ENCODE data around the gene APBB2.
"Not testable (repeated sequence)": the region's sequence is repeated elsewhere in the genome, so short reads cannot be mapped to it uniquely, and the experiment has no call there.

The APBB2 gene

DNA sequence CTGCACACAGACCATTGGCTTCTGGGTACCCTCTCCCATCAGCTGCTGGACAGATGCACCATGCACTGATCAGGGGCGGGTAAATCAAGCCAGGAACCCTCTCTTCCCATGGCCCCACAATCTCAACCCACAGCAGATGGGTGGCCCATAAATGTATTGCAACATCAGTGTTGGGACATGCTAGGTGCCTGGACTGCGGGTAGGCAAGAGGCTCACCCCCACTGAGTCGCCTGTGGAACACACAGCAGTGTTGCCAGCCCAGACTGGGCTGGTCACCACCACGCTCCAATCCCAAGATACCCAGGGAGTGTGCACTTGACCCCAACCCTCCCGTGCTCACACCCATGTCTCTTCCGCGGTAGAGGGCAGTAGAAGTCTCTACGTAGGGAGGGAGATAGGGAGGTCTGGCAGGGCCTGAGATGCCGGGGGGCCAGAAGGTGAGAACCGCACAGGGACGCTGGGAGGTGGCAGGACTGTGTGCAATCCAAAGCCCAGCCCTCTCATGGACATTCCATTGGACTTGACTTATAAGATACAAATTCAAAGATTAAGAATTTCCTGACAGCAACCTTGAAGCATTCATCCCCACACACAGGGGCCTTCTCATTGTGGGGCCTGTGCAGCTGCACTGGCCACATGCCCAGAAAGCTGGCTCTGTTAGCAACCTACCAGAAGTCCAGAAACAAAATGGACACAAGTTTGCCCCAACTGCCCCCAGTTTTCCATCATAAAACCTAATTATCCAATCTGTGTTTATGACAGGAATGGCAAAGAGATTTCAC lies 280.9 kb downstream of the APBB2 start:
- no peak overlapping the region for H2AFZ ChIP-seq (ENCODE audit: low read length, unreplicated experiment)
- H3K79me2 ChIP-seq (ENCODE audit: control insufficient read depth, insufficient read depth, low read length, unreplicated experiment) = no peaks in the 10 kb centered on the region
- H3K4me3 ChIP-seq (ENCODE audit: low read depth, low read length) = no peak overlapping the region
- no peak overlapping the region for H3K27ac ChIP-seq (ENCODE audit: low read depth, low read length)
- H3K36me3 ChIP-seq (ENCODE audit: insufficient read depth, low read length) = no peaks in the 10 kb centered on the region; the same call in 1 of the 2 replicates
- no peaks in the 10 kb centered on the region for H3K4me1 ChIP-seq (ENCODE audit: control insufficient read depth, insufficient read depth, low read length, unreplicated experiment)
- H3K27me3 ChIP-seq (ENCODE audit: insufficient read depth, low read length) = no peaks in the 10 kb centered on the region

DNA sequence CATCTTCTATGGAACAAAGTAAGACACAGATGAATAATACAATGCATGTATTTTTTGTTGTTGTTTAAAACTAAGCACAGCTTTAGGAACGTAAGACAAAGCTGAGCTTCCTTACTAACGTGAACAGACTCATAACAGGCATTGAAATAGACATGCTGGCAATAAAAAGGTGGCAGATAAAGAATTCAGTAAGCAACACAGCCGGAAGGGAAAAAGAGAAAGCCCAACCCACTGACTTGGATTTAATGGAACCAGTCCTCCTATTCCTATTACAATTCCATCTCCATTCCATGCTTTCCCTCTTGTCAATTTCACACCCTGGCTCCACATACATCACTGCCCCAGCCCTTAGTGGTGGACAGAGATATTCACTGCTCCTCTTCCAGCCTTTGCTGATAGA lies 282.5 kb downstream of the APBB2 start:
- Histone ChIP-seq H2AFZ (ENCODE audit: low read length, unreplicated experiment) (no peak overlapping the region), H3K36me3 (ENCODE audit: insufficient read depth, low read length) (no peaks in the 10 kb centered on the region; the same call in 1 of the 2 replicates), H3K4me3 (ENCODE audit: low read depth, low read length) (no peak overlapping the region), H3K27ac (ENCODE audit: low read depth, low read length) (no peak overlapping the region), H3K4me1 (ENCODE audit: control insufficient read depth, insufficient read depth, low read length, unreplicated experiment) (no peaks in the 10 kb centered on the region), H3K79me2 (ENCODE audit: control insufficient read depth, insufficient read depth, low read length, unreplicated experiment) (no peaks in the 10 kb centered on the region), H3K27me3 (ENCODE audit: insufficient read depth, low read length) (no peaks in the 10 kb centered on the region)

DNA sequence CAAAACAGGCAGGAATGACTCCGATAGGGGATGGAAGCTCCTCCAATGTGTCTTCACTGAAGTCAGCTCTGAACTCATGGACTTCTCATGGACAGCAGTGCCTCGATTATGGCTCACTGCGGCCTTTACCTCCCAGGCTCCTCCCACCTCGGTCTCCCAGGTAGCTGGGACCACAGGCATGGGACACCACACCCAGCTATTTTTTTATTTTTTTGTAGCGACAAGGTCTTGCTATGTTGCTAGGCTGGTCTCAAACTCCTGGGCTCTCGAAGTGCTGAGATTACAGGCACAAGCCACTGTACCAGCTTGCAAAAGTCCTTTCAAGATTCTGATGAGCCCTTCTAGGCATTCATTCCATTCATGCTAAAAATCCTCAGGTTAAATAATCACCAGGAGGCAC lies 283.1 kb downstream of the APBB2 start:
- Histone ChIP-seq H3K4me3 (ENCODE audit: low read depth, low read length) (no peak overlapping the region), H3K36me3 (ENCODE audit: insufficient read depth, low read length) (no peaks in the 10 kb centered on the region; the same call in 1 of the 2 replicates), H3K4me1 (ENCODE audit: control insufficient read depth, insufficient read depth, low read length, unreplicated experiment) (no peaks in the 10 kb centered on the region), H3K79me2 (ENCODE audit: control insufficient read depth, insufficient read depth, low read length, unreplicated experiment) (no peaks in the 10 kb centered on the region), H3K27me3 (ENCODE audit: insufficient read depth, low read length) (no peaks in the 10 kb centered on the region), H2AFZ (ENCODE audit: low read length, unreplicated experiment) (no peak overlapping the region), H3K27ac (ENCODE audit: low read depth, low read length) (no peak overlapping the region)

DNA sequence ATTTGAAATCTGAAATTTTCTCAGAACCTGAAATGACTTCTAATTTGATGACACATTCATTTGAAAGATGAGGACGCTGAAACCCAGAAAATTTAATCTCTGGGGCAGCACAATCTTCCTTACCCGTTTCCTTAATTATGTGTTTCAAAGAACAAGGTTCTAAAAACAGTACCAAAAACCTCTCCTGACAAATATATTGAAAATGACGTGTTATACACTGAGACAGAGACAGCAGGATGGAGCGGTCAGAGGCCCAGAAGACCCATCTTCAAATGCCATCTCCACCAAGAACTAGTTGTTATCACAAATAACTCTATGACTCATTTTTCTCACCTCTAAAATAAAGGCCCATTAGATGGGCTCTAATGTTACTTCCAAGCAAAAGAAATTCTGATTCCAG lies 287.3 kb downstream of the APBB2 start:
- no peaks in the 10 kb centered on the region for H3K27me3 ChIP-seq (ENCODE audit: insufficient read depth, low read length)
- no peak overlapping the region for H3K27ac ChIP-seq (ENCODE audit: low read depth, low read length)
- H3K4me3 ChIP-seq (ENCODE audit: low read depth, low read length) = no peak overlapping the region
- H3K4me1 ChIP-seq (ENCODE audit: control insufficient read depth, insufficient read depth, low read length, unreplicated experiment) = no peaks in the 10 kb centered on the region
- H3K36me3 ChIP-seq (ENCODE audit: insufficient read depth, low read length) = peaks cover 9% of the 10 kb centered on the region
- no peaks in the 10 kb centered on the region for H3K79me2 ChIP-seq (ENCODE audit: control insufficient read depth, insufficient read depth, low read length, unreplicated experiment)
- no peak overlapping the region for H2AFZ ChIP-seq (ENCODE audit: low read length, unreplicated experiment)

DNA sequence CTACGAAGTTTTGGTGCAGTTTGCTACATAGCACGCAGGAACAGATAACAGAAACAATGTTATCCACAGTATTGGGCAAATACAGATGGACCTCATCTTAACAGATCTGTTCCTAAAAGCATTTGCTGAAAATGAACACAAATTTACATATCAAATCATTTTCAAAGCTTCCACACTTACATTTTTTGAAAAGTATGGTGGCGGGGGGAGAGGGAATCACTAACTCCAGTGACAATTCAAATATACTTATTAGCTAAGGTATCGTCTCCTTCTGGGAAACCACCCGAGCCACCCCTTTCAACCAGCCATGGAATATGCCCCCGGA lies 289.6 kb downstream of the APBB2 start:
- Histone ChIP-seq H3K36me3 (ENCODE audit: insufficient read depth, low read length) (peaks cover 9% of the 10 kb centered on the region), H3K27ac (ENCODE audit: low read depth, low read length) (no peak overlapping the region), H3K4me1 (ENCODE audit: control insufficient read depth, insufficient read depth, low read length, unreplicated experiment) (no peaks in the 10 kb centered on the region)

DNA sequence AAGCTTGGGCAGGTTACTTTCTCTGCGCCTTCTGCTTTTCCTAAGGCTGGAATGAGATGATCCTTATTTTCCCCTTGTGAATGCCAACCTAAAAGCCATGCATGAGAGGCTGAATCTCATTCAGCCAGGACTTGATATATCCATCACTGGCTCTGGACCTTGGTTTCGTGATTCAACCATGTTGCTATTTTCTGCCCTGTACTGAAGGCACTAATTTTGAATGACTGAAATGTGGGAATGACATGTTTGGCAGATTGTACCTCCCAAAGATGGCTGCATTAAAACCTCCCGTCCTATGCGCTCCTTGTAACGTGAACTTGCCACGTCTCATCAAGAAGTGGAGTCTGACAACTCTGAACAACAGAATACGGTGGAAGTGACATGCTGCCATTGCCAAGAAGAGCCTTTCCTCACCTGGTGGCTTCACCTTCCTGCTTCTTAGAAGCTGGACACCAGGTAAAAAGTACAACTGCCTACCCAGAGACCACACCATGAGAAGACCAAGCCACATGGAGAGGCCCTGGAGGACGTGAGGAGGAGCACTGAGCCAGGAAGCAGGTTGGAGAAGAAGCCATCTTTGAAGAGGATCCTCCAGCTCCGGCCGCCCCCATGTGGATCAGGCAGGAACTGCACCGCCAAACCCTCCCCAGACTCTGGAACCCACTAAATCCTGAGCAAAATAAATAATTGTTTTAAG lies 290.1 kb downstream of the APBB2 start:
- H3K79me2 ChIP-seq (ENCODE audit: control insufficient read depth, insufficient read depth, low read length, unreplicated experiment) = no peaks in the 10 kb centered on the region
- H3K4me3 ChIP-seq (ENCODE audit: low read depth, low read length) = no peak overlapping the region
- no peaks in the 10 kb centered on the region for H3K27me3 ChIP-seq (ENCODE audit: insufficient read depth, low read length)
- H2AFZ ChIP-seq (ENCODE audit: low read length, unreplicated experiment) = peak overlapping the region; percentile 70
- no peak overlapping the region for H3K27ac ChIP-seq (ENCODE audit: low read depth, low read length)
- H3K36me3 ChIP-seq (ENCODE audit: insufficient read depth, low read length) = peaks cover 9% of the 10 kb centered on the region; the same call in 1 of the 2 replicates
- H3K4me1 ChIP-seq (ENCODE audit: control insufficient read depth, insufficient read depth, low read length, unreplicated experiment) = peaks cover 3% of the 10 kb centered on the region

More for the DNA sequence above, 289.6 kb downstream of the APBB2 start:
- H2AFZ ChIP-seq (ENCODE audit: low read length, unreplicated experiment) = no peak overlapping the region
- no peak overlapping the region for H3K4me3 ChIP-seq (ENCODE audit: low read depth, low read length)
- no peaks in the 10 kb centered on the region for H3K27me3 ChIP-seq (ENCODE audit: insufficient read depth, low read length)
- no peaks in the 10 kb centered on the region for H3K79me2 ChIP-seq (ENCODE audit: control insufficient read depth, insufficient read depth, low read length, unreplicated experiment)

DNA sequence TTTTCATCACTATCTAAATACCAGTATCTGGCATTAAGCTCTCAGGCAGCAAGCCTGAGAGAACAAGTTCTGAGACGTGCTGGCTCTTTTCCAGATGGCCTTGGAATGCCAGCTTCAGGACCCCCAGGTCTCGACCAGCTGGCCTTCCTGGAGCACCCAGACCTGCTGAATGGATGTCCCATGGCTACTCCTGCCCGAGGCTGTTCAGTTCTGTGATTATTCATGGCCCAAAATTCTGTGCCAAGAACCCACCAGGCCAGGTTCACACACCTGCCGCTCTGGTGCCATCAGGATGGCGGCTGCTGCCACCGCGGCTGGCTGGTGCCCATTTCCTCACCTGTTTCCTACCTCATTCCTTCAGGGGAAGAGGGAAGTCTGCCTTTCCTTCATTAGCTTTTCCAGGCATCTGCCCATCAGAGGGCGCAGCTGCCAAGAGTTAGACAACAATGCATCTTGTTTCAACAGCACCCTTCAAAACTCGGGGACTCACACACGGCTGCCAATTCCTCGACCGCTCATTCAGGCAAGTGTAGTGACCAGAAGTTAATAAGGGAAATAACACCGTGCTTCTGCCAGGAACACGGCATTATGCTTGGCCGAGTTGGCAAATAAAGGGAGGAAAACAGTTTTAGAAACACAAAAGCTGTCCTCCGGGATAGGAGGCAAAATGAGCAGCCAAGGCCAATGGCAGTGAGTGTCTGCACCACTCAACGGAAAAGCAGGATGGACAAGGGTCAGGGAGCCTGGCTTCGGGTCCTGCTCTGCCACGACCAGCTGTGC lies 290.8 kb downstream of the APBB2 start:
- no peak overlapping the region for H3K4me3 ChIP-seq (ENCODE audit: low read depth, low read length)
- H3K79me2 ChIP-seq (ENCODE audit: control insufficient read depth, insufficient read depth, low read length, unreplicated experiment) = no peaks in the 10 kb centered on the region
- H3K4me1 ChIP-seq (ENCODE audit: control insufficient read depth, insufficient read depth, low read length, unreplicated experiment) = peaks cover 11% of the 10 kb centered on the region
- no peaks in the 10 kb centered on the region for H3K27me3 ChIP-seq (ENCODE audit: insufficient read depth, low read length)
- no peak overlapping the region for H3K27ac ChIP-seq (ENCODE audit: low read depth, low read length)
- no peak overlapping the region for H2AFZ ChIP-seq (ENCODE audit: low read length, unreplicated experiment)
- peaks cover 9% of the 10 kb centered on the region; the same call in 1 of the 2 replicates for H3K36me3 ChIP-seq (ENCODE audit: insufficient read depth, low read length)

DNA sequence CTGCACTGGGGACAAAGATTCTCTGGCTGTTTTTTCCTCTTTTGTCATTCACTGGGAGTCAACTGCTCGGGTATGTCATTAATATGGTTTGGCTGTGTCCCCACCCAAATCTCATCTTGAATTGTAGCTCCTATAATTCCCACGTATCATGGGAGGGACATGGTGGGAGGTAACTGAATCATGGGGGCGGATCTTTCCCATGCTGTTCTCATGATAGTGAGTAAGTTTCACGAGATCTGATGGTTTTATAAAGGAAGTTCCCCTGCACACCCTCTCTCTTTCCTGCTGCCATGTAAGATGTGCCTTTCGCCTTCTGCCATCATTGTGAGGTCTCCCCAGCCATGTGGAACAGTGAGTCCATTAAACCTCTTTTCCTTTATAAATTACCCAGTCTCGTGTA lies 294.4 kb downstream of the APBB2 start:
- not testable (repeated sequence) for H3K79me2 ChIP-seq (ENCODE audit: control insufficient read depth, insufficient read depth, low read length, unreplicated experiment); H3K27ac ChIP-seq (ENCODE audit: low read depth, low read length)
- peaks cover 12% of the 10 kb centered on the region; the same call in 1 of the 2 replicates for H3K36me3 ChIP-seq (ENCODE audit: insufficient read depth, low read length)

DNA sequence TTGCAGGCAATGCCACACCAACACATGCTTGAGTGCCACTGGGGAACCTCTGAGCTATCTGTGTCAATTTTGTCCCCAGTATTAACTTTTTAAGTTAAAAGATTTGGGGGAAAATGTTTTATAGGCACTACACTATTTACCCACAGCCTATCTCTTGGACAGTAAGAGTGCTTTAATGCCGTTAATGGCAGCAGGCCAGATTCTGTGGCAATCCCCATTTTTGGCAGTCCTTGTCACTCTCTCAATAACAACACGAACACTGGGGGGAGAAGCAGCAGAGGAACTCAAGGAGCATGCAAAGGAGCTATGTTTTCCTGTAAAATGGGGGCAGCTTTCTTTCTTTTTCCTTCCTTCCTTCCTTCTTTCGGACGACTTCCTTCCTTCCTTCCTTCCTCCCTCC lies 296.0 kb downstream of the APBB2 start:
- no peaks in the 10 kb centered on the region for H3K27me3 ChIP-seq (ENCODE audit: insufficient read depth, low read length)
- peaks cover 5% of the 10 kb centered on the region; the same call in 1 of the 2 replicates for H3K36me3 ChIP-seq (ENCODE audit: insufficient read depth, low read length)

More for the DNA sequence above, 294.4 kb downstream of the APBB2 start:
- not testable (repeated sequence) for H2AFZ ChIP-seq (ENCODE audit: low read length, unreplicated experiment); H3K4me3 ChIP-seq (ENCODE audit: low read depth, low read length); H3K27me3 ChIP-seq (ENCODE audit: insufficient read depth, low read length)
- peaks cover 44% of the 10 kb centered on the region for H3K4me1 ChIP-seq (ENCODE audit: control insufficient read depth, insufficient read depth, low read length, unreplicated experiment)

DNA sequence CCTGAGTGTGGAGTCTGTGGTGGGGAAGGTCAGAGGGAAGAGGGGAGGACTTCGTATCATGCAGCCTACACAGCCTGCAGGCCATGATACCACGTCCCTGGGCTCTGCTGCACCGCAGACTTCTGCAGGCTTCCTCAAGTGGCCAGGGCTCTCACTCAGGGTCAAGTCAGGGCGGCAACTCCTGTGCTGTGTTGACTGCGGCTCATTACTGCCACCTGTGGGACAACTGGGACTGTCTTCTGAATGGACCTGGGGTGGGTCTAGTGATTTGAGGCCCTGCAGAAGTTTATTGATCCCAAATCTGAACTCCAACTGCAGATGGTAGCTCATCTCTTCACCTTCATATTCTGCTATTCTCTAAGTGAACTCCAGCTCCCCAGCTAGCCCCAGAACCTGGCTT lies 297.5 kb downstream of the APBB2 start:
- no peaks in the 10 kb centered on the region for H3K27me3 ChIP-seq (ENCODE audit: insufficient read depth, low read length)
- H3K4me3 ChIP-seq (ENCODE audit: low read depth, low read length) = no peak overlapping the region
- no peaks in the 10 kb centered on the region for H3K79me2 ChIP-seq (ENCODE audit: control insufficient read depth, insufficient read depth, low read length, unreplicated experiment)
- no peak overlapping the region for H2AFZ ChIP-seq (ENCODE audit: low read length, unreplicated experiment)
- H3K36me3 ChIP-seq (ENCODE audit: insufficient read depth, low read length) = 0 out of 2 replicates have a peak, but pooled peaks cover 2% of the 10 kb centered on the region
- H3K4me1 ChIP-seq (ENCODE audit: control insufficient read depth, insufficient read depth, low read length, unreplicated experiment) = peaks cover 44% of the 10 kb centered on the region
- peak overlapping the region; percentile 77 for H3K27ac ChIP-seq (ENCODE audit: low read depth, low read length)

More for the DNA sequence above, 296.0 kb downstream of the APBB2 start:
- Histone ChIP-seq H3K4me3 (ENCODE audit: low read depth, low read length) (no peak overlapping the region), H3K4me1 (ENCODE audit: control insufficient read depth, insufficient read depth, low read length, unreplicated experiment) (peaks cover 44% of the 10 kb centered on the region), H3K79me2 (ENCODE audit: control insufficient read depth, insufficient read depth, low read length, unreplicated experiment) (no peaks in the 10 kb centered on the region), H2AFZ (ENCODE audit: low read length, unreplicated experiment) (no peak overlapping the region), H3K27ac (ENCODE audit: low read depth, low read length) (peak overlapping the region; percentile 25; the same call in 1 of the 2 replicates)

All from ACC112 (cell line).